Left ventricle myocardium inferior (tissue), 1 donor: Measurements from ENCODE around the gene SEC14L5. TPM values are rescaled to one million over a fixed set of nuclear protein-coding genes. Genes with fewer than 3 reads are reported as not detected.

Source experiments
- DNase-seq: peaks from one replicate; pipeline ENCODE4 v3.0.0-alpha.2; 2020
- H3K27ac ChIP-seq: fragments of 200-600 bp; replicated peaks from 2 replicates; pipeline ENCODE4 v1.8.0; 2021
- H3K27me3 ChIP-seq: fragments of 200-600 bp; 2 replicates; pipeline ENCODE4 v1.8.0; 2021; ENCODE audit warnings: low read depth
- H3K36me3 ChIP-seq: fragments of 200-600 bp; 2 replicates; pipeline ENCODE4 v1.8.0; 2021
- H3K4me1 ChIP-seq: fragments of 200-600 bp; 2 replicates; pipeline ENCODE4 v1.8.0; 2021
- H3K4me3 ChIP-seq: fragments of 200-600 bp; 2 replicates; pipeline ENCODE4 v1.8.0; 2021; ENCODE audit warnings: mild to moderate bottlenecking, moderate library complexity
- H3K9me3 ChIP-seq: fragments of 200-600 bp; replicated peaks from 2 replicates; pipeline ENCODE4 v1.8.0; 2021
- intact Hi-C: fragments of 100-400 bp; cut with micrococcal nuclease; formaldehyde crosslinking; loops from one replicate; pipeline ENCODE4 v1.11.0; 2022
- total RNA-seq: library from RNA; stranded (reverse); fragmentation: NEBNext Ultra II Directional; extraction: Animal tissue kit (Norgen Biotek cat#: 25700); gene quantifications from one replicate; pipeline ENCODE4 v1.2.1, GENCODE V29; 2021
- TF ChIP-seq, protein P1 (sequence below): fragments of 200-600 bp; IDR thresholded peaks from 2 replicates; pipeline ENCODE4 v1.8.0; 2021; ENCODE audit warnings: antibody characterized with exemption, mild to moderate bottlenecking, borderline replicate concordance
- donor health status: DM: no; HTN: yes; CAD: no; lungs with severe emphysema.

Gene SEC14L5
- total RNA-seq, 1 donor from 2014 or later: 15.5 TPM

DNA sequence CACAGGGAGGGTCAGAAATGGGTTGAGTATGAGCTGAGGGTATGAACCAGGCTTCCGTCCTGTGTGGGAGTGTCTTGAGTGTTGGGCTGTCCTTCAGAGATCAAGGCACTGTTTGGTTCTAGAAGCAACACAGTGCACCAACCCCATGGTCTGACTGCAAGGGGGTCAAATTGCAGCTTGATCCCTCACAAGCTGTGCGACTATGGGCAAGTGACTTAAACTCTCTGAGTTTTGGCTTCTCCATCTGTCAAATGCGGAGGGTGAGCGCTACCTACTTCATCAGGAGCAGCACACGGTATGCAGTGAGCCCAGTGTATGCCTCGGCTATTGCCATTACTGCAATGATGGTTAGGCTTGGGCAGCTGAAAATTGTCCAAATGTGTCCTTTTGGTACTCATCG, 21.0 kb downstream of the SEC14L5 start:
- Histone ChIP-seq H3K9me3 (peaks cover 14% of the 10 kb centered on the region), H3K27me3 (no peaks in the 10 kb centered on the region), H3K36me3 (no peaks in the 10 kb centered on the region), H3K4me3 (no peak overlapping the region), H3K4me1 (peaks cover 15% of the 10 kb centered on the region), H3K27ac (no peak overlapping the region)
- no peak for DNase-seq
- TF ChIP-seq, protein P1, sequence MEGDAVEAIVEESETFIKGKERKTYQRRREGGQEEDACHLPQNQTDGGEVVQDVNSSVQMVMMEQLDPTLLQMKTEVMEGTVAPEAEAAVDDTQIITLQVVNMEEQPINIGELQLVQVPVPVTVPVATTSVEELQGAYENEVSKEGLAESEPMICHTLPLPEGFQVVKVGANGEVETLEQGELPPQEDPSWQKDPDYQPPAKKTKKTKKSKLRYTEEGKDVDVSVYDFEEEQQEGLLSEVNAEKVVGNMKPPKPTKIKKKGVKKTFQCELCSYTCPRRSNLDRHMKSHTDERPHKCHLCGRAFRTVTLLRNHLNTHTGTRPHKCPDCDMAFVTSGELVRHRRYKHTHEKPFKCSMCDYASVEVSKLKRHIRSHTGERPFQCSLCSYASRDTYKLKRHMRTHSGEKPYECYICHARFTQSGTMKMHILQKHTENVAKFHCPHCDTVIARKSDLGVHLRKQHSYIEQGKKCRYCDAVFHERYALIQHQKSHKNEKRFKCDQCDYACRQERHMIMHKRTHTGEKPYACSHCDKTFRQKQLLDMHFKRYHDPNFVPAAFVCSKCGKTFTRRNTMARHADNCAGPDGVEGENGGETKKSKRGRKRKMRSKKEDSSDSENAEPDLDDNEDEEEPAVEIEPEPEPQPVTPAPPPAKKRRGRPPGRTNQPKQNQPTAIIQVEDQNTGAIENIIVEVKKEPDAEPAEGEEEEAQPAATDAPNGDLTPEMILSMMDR: no peak
- intact Hi-C loops: no loop called here

DNA sequence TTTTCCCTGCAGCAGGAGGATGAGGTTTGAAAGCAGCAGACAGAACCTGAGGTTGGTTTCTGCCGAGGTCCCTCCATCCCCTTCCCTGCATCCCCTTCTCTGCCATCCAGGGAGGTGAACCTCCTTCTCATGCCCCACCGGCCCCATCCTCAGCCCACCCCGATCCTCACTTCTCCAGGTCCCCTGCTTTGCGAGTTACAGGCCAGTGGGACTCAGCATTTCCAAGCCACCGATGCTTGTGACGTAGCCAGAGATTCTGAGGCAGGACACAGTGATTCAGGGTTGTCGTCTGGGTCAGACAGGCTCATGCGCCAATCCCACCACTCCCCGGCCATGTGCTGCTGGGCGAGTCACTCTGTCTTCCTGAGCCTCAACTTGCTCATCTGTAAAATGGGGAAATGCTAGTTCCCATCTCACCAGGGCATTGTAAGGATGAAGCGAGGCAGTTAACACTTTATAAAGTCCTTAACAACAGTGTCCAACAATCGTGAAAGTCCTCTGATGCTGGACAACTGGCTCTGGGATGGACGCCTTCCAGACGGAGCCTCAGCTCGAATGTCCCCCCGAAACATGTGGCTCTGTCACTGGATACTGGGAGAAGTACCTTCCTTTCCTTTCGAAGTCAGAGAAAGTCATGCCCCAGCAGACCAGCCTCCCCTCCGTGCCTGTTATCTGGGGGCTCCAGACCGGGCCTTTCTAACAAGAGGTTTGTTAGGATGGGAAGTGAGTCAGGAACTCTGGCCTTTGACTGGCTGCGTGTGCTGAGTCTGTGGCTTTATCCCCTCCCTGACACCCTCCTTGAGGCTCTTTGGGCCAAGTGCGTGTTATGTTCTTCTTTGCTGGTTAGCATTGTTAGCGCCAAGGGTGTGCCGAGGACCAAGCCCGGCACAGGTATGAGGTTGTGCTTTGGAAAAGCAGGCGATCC, 21.9 kb downstream of the SEC14L5 start:
- intact Hi-C loops: no loop called here
- no peak overlapping the region for H3K4me3 ChIP-seq
- TF ChIP-seq, protein P1: no peak
- DNase-seq: no peak
- H3K9me3 ChIP-seq: peaks cover 17% of the 10 kb centered on the region
- peaks cover 15% of the 10 kb centered on the region for H3K4me1 ChIP-seq
- no peak overlapping the region for H3K27ac ChIP-seq
- H3K27me3 ChIP-seq: no peaks in the 10 kb centered on the region
- no peaks in the 10 kb centered on the region for H3K36me3 ChIP-seq

DNA sequence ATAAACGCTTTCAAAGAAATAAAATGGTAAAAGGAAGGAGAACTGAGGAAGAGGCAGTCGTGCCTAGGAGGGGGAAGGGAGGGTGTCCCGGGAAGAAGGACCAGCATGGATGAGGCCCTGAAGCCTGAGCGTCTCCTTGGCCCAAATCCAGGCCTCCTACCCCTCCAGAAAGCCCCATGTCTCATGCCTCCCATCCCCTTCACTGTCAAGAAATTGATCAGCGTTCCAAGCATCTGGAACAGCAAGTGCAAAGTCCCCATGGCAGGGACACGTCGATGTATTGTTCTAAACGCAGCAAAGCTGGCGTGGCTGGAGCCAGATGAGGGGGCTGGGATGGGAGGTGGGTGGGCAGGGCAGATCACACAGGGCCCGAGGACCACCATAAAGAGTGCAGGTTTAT, 22.6 kb downstream of the SEC14L5 start:
- no peak overlapping the region for H3K4me3 ChIP-seq
- no peaks in the 10 kb centered on the region for H3K36me3 ChIP-seq
- peaks cover 15% of the 10 kb centered on the region for H3K4me1 ChIP-seq
- intact Hi-C loops: no loop called here
- H3K27me3 ChIP-seq: no peaks in the 10 kb centered on the region
- DNase-seq: no peak
- no peak overlapping the region for H3K27ac ChIP-seq
- peaks cover 20% of the 10 kb centered on the region for H3K9me3 ChIP-seq
- TF ChIP-seq, protein P1: no peak

DNA sequence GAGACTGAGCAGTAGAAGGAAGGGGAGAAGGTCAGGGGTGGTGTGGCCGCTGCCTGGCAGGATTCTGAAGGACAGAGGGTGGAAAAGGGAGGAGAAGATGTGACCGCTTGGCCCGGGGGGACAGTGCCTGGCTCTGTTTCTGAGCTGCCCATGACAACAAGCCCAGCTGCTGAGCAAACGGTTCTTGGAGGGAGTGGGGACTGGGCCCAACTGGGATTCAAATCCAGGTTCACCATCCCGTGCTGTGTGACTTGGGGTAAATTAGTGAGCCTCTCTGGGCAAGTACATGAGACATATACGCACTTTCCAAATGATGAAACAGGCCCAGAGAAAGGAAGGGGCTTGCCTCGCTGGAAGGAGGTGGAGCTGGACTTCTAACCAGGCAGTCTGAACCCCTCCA, 23.3 kb downstream of the SEC14L5 start:
- DNase-seq: no peak
- H3K27ac ChIP-seq: peak overlapping the region; percentile 91
- TF ChIP-seq, protein P1: no peak
- peaks cover 15% of the 10 kb centered on the region for H3K4me1 ChIP-seq
- intact Hi-C loops: no loop called here
- no peaks in the 10 kb centered on the region for H3K36me3 ChIP-seq
- peaks cover 20% of the 10 kb centered on the region for H3K9me3 ChIP-seq
- no peaks in the 10 kb centered on the region for H3K27me3 ChIP-seq
- peak overlapping the region; percentile 56 for H3K4me3 ChIP-seq

DNA sequence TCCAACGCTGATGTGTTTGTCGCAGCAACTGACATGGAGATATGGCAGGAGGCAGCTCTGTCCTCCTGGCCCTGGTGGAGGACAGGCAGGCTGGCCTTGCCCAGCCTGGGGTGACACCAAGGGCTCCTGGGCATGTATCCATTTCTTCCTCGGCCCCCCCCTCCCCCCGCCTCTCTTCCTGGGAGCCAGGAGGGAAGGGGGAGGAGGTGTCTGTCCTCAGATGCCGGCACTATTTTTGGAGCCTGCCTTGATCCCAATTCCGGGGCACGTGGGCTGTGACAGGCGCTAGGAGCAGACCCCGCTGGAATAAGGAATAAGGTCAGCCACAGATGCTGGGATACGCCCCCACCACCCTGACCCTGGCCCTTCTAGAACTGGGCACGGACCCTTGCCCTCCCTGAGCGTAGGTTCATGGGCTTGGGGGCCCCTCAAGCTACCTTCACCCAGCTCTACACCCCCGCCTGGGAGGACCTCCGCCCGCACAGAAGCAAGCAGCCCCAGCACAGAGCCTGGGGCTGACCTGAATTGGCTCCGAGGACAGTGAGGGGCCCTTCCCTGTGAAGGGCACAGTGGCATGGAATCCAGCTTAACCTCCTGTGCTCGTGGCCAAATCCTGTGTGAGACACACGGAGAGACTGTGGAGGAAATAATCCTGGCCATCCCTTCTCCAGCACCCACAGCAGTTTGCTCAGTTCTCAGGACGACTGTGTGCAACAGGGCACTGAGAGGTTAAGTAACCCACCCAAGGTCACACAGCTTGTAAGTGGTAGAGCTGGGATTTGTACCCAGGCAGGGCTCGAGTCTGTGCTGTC, 24.1 kb downstream of the SEC14L5 start:
- H3K4me1 ChIP-seq: peaks cover 15% of the 10 kb centered on the region
- TF ChIP-seq, protein P1: no peak
- DNase-seq: peak; percentile 74
- peaks cover 4% of the 10 kb centered on the region for H3K27me3 ChIP-seq
- peak overlapping the region; percentile 91 for H3K27ac ChIP-seq
- H3K36me3 ChIP-seq: no peaks in the 10 kb centered on the region
- intact Hi-C loops: no loop called here
- peaks cover 20% of the 10 kb centered on the region for H3K9me3 ChIP-seq
- H3K4me3 ChIP-seq: peak overlapping the region; percentile 56
